Stimulated activated CD4-positive, alpha-beta T cell treated with anti-CD3 and anti-CD28 coated beads, Interleukin-1b, Interleukin-23, amount 100 ng/mL, for 1 hour (primary cell): ENCODE results near the gene MARK3.
"Not testable (repeated sequence)": the region's sequence is repeated elsewhere in the genome, so short reads cannot be mapped to it uniquely, and the experiment has no call there.

ENCODE experiments used
- DNase-seq, 2 donors: peaks; one replicate each; pipeline ENCODE4 v3.0.0-alpha.2; 2020; ENCODE audit warnings: low read depth in 2 of 2

The MARK3 gene

GRCh38 chr14:103385152-103385928 is at the start of gene MARK3:
TSS of gene MARK3 (plus strand) at chr14:103385415. CDS start at chr14:103386030, 615 bp downstream.
- peak; percentile 87 to 89 for DNase-seq

- DNase-seq = no peak
Observed at GRCh38 chr14:103336191-103336590, 49.0 kb upstream of the MARK3 start.

DNA sequence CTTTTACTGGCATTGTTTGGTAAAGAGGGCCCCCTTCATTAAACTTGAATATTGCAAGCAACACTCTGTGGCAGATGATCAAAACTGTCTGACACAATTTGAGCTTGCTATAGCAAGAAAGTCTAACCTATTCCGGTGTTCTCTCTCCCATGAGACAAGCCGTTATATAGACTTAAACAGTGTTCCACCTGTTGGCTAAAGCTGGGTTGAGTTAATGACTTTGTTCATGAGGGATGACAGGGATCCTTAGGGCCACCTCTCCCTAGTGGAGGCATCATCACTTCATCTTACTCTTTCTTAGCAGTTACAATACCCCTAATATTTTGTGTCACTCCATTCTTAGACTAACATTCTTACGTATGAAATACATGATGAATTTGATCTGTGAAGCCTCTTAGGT is 47.4 kb upstream of the MARK3 start:
- no peak for DNase-seq

- no peak for DNase-seq
Observed at GRCh38 chr14:103339561-103339960, 45.7 kb upstream of the MARK3 start.

GRCh38 chr14:103340480-103341212 is 44.6 kb upstream of the MARK3 start:
- DNase-seq = no peak

GRCh38 chr14:103341250-103342129 is 43.7 kb upstream of the MARK3 start:
- DNase-seq = no peak

- DNase-seq = no peak
Observed at GRCh38 chr14:103343164-103343879, 41.9 kb upstream of the MARK3 start.

DNA sequence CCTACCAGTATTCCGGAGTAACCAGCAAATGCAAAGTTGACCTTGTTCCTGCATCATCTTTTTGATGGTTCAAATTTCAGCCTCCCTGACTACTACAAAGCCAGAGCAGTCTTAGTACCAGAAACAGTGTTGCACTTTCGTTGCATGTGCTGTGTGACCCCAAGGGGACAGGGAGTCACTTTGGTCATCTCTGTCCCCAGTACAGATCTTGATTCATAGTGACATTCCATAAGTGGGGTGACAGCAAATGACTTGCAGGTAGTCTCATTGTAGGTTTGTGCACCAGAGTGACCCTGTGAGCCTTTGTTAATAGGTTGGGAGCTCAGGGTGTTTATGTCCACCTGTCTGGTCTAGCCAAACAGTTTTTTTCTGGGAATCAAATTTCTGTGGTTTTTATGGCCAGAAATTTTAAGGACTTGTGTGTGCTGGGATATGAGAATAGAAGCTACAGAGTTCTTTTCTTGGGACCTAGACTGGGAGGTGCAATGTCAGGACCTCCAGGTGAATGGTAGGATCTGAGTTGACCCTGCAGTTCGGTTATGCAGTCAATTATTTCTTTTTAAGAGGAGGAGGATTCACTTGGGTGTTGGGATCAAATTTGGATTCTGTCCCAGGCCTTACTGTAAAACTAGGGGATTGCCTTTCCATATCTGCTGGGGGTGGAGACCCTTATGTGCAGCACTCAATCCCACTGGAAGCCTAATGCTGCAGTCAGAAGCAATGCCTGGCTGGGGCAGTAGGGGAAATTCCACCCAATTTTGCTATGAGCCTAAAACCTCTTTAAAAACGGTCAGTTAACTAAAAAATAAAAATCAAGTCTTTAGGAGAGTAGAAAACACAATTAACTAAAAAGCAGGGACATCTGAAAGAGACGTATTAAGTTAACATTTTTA is 41.1 kb upstream of the MARK3 start:
- DNase-seq = no peak

DNA sequence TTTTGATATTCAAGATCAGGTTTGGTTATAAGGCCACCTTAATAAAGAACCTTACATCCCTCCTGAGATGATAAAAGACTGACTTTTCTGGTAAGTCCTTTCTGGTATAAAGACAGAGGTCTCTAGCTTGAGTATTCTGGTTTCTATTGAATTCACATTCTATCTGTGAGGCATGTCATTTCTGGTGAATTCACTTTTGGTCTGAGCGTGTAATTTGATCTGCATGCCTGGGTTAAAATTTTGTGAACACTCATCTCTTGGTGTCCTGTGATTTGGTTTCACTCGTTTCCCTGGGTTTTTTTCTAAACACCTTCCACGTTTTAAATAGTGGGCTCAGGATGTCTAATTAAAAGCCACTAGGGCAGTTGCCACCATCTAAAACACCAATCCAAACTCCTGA is 38.9 kb upstream of the MARK3 start:
- no peak for DNase-seq

DNA sequence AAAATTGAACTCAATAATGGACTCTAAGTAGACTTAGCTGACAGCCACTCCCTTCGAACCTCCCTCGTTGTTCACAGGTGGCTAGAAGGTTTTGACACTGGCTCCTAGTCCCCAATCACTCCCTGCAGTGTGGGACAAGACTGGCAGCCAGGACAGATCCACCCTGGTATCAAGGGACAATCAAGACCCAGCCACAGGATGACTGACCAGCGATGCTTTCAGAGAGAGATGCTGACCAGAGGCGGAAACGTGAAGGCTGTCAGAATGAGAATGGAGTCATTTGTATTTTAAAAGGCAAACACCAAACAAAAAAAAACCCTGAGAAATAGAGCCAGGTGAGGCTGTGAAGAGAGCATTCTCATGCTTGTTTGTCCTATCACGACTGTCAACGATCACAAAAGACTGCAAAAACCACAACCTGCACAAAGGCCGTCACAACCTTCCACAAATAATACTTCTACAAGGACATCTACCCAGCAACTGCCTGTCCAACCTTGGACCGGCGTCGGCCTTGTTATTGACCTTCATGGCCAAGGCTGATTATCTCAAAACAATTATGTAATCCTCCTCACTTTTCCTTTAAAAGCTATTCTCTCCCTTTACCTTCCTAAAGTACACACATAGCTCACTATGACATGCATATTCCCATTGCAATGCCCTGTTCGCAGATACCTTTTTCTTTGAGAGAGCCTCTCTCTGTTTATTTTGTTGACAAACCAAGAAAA is 38.0 kb upstream of the MARK3 start:
- DNase-seq = no peak

DNA sequence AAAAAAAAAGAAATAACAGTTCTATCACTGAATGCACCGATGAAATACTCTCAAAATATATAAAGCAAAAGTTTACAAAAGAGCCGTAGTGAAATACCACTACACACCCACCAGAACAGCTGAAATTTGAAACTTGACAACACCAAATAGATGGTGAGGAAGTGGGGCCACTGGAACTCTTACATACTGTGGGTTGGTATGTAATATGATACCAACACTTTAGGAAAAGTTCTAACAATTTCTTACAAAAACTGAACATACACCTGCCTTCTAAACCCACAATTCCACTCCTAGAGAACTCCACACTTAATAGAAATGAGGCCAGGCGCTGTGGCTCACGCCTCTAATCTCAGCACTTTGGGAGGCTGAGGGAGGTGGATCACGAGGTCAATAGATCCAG is 37.1 kb upstream of the MARK3 start:
- no peak for DNase-seq

GRCh38 chr14:103349982-103350381 is 35.2 kb upstream of the MARK3 start:
- no peak for DNase-seq

DNA sequence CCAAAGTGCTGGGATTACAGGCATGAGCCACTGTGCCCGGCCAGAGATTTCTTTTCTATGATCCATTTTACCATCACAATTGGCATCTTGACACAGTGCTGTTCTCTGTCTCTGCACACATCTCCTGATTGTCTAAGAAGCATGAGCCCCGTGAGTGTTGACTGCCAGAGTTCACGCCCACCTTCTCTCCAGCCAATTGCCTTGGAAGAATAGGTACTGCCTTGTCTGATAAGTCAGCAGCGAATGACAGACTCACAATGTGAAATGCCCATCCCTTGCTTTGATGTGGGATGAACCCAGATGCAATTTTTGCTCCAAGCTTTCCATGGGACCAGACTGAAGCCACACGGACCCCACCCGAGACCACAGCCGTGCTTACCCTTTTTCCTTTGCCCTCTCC is 31.9 kb upstream of the MARK3 start:
- DNase-seq = no peak

DNA sequence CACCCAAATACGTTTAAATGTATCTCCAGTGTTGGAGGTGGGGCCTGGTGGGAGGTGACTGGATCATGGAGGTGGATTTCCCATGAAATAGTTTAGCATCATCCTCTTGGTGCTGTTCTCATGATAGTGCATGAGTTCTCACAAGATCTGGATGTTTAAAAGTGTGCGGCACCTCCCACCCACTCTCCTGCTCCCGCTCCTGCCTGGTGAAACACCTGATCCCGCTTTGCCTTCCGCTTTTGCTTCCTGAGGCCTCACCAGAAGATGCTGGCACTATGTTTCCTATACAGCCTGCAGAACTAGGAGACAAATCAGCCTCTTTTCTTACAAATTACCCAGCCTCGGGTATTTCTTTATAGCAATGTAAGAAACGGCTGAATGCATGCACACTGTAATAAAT is 31.1 kb upstream of the MARK3 start:
- no peak for DNase-seq

GRCh38 chr14:103356024-103356682 is 29.1 kb upstream of the MARK3 start:
- no peak for DNase-seq

DNA sequence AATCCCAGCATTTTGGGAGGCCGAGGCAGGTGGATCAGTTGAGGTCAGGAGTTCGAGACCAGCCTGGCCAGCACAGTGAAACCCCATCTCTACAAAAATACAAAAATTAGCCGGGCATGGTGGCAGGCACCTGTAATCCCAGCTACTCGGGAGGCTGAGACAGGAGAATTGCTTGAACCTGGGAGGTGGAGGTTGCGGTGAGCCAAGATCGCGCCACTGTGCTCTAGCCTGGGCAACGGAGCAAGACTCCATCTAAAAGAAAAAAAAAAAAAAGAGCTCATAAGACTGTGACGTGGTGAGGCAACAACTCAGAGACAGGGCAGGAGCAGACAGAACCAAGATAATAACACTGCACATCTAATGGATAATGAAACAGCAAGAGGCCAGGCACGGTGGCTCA is 27.7 kb upstream of the MARK3 start:
- not testable (repeated sequence) for DNase-seq

GRCh38 chr14:103360548-103360947 is 24.7 kb upstream of the MARK3 start:
- no peak for DNase-seq

- DNase-seq = no peak
Observed at GRCh38 chr14:103361867-103362266, 23.3 kb upstream of the MARK3 start.

DNA sequence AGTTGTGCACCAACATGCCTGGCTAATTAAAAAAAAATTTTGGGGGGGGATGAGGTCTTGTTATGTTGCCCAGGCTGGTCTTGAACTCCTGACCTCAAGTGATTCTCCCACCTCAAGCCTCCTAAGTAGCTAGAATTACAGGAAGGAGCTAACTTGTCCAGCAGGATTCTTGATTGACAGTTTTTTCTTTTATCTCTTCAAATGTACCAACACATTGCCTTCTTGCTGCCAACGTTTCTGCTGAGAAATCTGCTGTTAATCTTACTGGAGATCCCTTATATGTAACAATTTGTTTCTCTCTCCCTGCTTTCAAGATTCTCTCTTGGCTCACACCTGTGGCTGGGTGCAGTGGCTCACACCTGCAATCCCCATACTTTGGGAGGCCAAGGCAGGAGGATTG is 22.4 kb upstream of the MARK3 start:
- no peak for DNase-seq
